Measurements from ENCODE around the gene ARL2.
A peak's percentile ranks its signal among the peaks of the same experiment; 100 is the strongest.
"Not testable (repeated sequence)": the region's sequence is repeated elsewhere in the genome, so short reads cannot be mapped to it uniquely, and the experiment has no call there.

Gene ARL2

GRCh38 chr11:65021509-65021908 is 7.5 kb downstream of the ARL2 start:
- Histone ChIP-seq H2AFZ (ENCODE audit: insufficient read depth, low read length, poor library complexity) (no peak overlapping the region), H4K91ac (ENCODE audit: low read depth, low read length) (no peak overlapping the region), H3K4me1 (ENCODE audit: control insufficient read depth in 1 of 2, insufficient read depth in 2 of 2, low read length in 2 of 2) (no peaks in the 10 kb centered on the region), H2AK5ac (ENCODE audit: low read length) (no peak overlapping the region), H2BK12ac (ENCODE audit: low read length) (no peak overlapping the region), H3K9me3 (ENCODE audit: insufficient read depth, low read depth, low read length) (peaks cover 2% of the 10 kb centered on the region), H2BK5ac (ENCODE audit: low read depth, low read length, poor library complexity) (no peak overlapping the region), H3K4me3 (ENCODE audit: low read depth, low read length) (no peak overlapping the region), H3K9ac (ENCODE audit: low read length) (no peak overlapping the region), H3K79me2 (ENCODE audit: control insufficient read depth, insufficient read depth, low read length, poor library complexity) (no peaks in the 10 kb centered on the region), H3K79me1 (ENCODE audit: low read length) (no peaks in the 10 kb centered on the region), H4K12ac (ENCODE audit: low read depth, low read length) (no peak overlapping the region), H3K27me3 (ENCODE audit: insufficient read depth, low read length) (no peaks in the 10 kb centered on the region), H2BK120ac (ENCODE audit: insufficient read depth, low read length, poor library complexity) (no peak overlapping the region), H3K4ac (ENCODE audit: low read depth, low read length) (no peak overlapping the region), H3K36me3 (ENCODE audit: control insufficient read depth in 1 of 2, insufficient read depth in 2 of 2, low read length in 2 of 2) (peaks cover 20 to 27% of the 10 kb centered on the region in 2 experiments), H3K14ac (ENCODE audit: low read length) (no peak overlapping the region), H4K8ac (ENCODE audit: low read depth, low read length) (no peak overlapping the region), H3K4me2 (ENCODE audit: low read length) (no peak overlapping the region), H3K18ac (ENCODE audit: low read length) (no peak overlapping the region), H3K23ac (ENCODE audit: low read length) (no peak overlapping the region), H3K27ac (ENCODE audit: low read depth, low read length) (no peak overlapping the region)
- no CpG with 5 or more reads among the region's 11 CpGs for WGBS (ENCODE audit: extremely low coverage, insufficient coverage, insufficient read length)
- no peak for DNase-seq

DNA sequence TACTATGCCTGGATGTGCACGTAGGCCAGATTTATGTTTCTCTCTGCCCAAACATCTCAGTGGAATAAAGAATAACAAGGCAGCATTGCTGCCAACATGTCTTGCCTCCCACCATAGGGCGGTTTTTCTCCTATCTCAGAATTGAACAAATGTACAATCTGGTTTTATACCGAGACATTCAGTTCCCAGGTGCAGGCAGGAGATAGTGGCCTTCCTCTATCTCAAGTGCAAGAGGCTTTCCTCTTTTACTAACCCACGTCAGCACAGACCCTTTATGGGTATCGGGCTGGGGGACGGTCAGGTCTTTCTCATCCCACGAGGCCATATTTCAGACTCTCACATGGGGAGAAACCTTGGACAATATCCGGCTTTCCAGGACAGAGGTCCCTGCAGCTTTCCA is 9.5 kb downstream of the ARL2 start:
- not testable (repeated sequence) for H3K79me2 ChIP-seq (ENCODE audit: control insufficient read depth, insufficient read depth, low read length, poor library complexity); H3K79me1 ChIP-seq (ENCODE audit: low read length); H3K4ac ChIP-seq (ENCODE audit: low read depth, low read length); H4K91ac ChIP-seq (ENCODE audit: low read depth, low read length); H3K23ac ChIP-seq (ENCODE audit: low read length); H2BK12ac ChIP-seq (ENCODE audit: low read length); H3K9me3 ChIP-seq (ENCODE audit: insufficient read depth, low read depth, low read length); H2AK5ac ChIP-seq (ENCODE audit: low read length); H4K12ac ChIP-seq (ENCODE audit: low read depth, low read length); H2AFZ ChIP-seq (ENCODE audit: insufficient read depth, low read length, poor library complexity); H3K27me3 ChIP-seq (ENCODE audit: insufficient read depth, low read length); DNase-seq; H3K27ac ChIP-seq (ENCODE audit: low read depth, low read length); H3K4me1 ChIP-seq (ENCODE audit: control insufficient read depth in 1 of 2, insufficient read depth in 2 of 2, low read length in 2 of 2); H2BK120ac ChIP-seq (ENCODE audit: insufficient read depth, low read length, poor library complexity); H4K8ac ChIP-seq (ENCODE audit: low read depth, low read length); H3K4me3 ChIP-seq (ENCODE audit: low read depth, low read length); H3K9ac ChIP-seq (ENCODE audit: low read length); H3K4me2 ChIP-seq (ENCODE audit: low read length); H2BK5ac ChIP-seq (ENCODE audit: low read depth, low read length, poor library complexity); H3K18ac ChIP-seq (ENCODE audit: low read length); H3K14ac ChIP-seq (ENCODE audit: low read length)
- WGBS (ENCODE audit: extremely low coverage, insufficient coverage, insufficient read length) = no CpG with 5 or more reads among the region's 8 CpGs
- peaks cover 13 to 22% of the 10 kb centered on the region in 2 experiments for H3K36me3 ChIP-seq (ENCODE audit: control insufficient read depth in 1 of 2, insufficient read depth in 2 of 2, low read length in 2 of 2)

DNA sequence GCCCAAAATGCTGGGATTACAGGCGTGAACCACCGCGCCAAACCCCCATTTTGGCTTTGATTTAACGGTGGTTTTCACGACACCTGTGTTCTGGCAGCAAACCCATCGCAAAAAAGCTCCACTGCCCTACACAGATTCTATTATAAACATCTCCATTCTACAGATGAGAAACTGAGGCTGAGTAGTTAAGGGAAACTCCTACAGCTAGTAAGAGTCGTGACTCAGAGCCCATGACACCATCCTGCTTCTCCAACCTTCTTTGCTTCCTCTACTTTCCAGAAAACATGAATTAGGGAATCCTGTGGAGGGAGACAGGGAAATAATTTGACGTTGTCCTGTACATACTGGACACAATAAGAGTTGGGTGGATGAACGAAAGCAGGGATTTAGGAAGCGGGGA is 12.8 kb downstream of the ARL2 start:
- no peak overlapping the region for H3K9ac ChIP-seq (ENCODE audit: low read length)
- no peak overlapping the region for H4K12ac ChIP-seq (ENCODE audit: low read depth, low read length)
- peak in 1 of 2 donors; percentile 22 for DNase-seq
- no peak overlapping the region for H3K27ac ChIP-seq (ENCODE audit: low read depth, low read length)
- no peaks in the 10 kb centered on the region for H3K79me2 ChIP-seq (ENCODE audit: control insufficient read depth, insufficient read depth, low read length, poor library complexity)
- peak overlapping the region; percentile 99 for H4K8ac ChIP-seq (ENCODE audit: low read depth, low read length)
- no peak overlapping the region for H3K4ac ChIP-seq (ENCODE audit: low read depth, low read length)
- H3K4me2 ChIP-seq (ENCODE audit: low read length) = peak overlapping the region; percentile 91
- H3K4me1 ChIP-seq (ENCODE audit: control insufficient read depth in 1 of 2, insufficient read depth in 2 of 2, low read length in 2 of 2) = peaks cover 0 to 3% of the 10 kb centered on the region in 2 experiments
- H3K4me3 ChIP-seq (ENCODE audit: low read depth, low read length) = no peak overlapping the region
- H3K14ac ChIP-seq (ENCODE audit: low read length) = peak overlapping the region; percentile 3
- H2BK120ac ChIP-seq (ENCODE audit: insufficient read depth, low read length, poor library complexity) = peak overlapping the region; percentile 39
- H3K23ac ChIP-seq (ENCODE audit: low read length) = no peak overlapping the region
- peak overlapping the region; percentile 8 for H4K91ac ChIP-seq (ENCODE audit: low read depth, low read length)
- peaks cover 2% of the 10 kb centered on the region for H3K9me3 ChIP-seq (ENCODE audit: insufficient read depth, low read depth, low read length)
- no peaks in the 10 kb centered on the region for H3K27me3 ChIP-seq (ENCODE audit: insufficient read depth, low read length)
- H3K18ac ChIP-seq (ENCODE audit: low read length) = no peak overlapping the region
- peak overlapping the region; percentile 99 for H2AFZ ChIP-seq (ENCODE audit: insufficient read depth, low read length, poor library complexity)
- H2BK12ac ChIP-seq (ENCODE audit: low read length) = no peak overlapping the region
- no CpG with 5 or more reads among the region's 10 CpGs for WGBS (ENCODE audit: extremely low coverage, insufficient coverage, insufficient read length)
- H3K36me3 ChIP-seq (ENCODE audit: control insufficient read depth in 1 of 2, insufficient read depth in 2 of 2, low read length in 2 of 2) = peaks cover 2 to 4% of the 10 kb centered on the region in 2 experiments
- H2BK5ac ChIP-seq (ENCODE audit: low read depth, low read length, poor library complexity) = no peak overlapping the region
- no peak overlapping the region for H2AK5ac ChIP-seq (ENCODE audit: low read length)
- H3K79me1 ChIP-seq (ENCODE audit: low read length) = peaks cover 3% of the 10 kb centered on the region

DNA sequence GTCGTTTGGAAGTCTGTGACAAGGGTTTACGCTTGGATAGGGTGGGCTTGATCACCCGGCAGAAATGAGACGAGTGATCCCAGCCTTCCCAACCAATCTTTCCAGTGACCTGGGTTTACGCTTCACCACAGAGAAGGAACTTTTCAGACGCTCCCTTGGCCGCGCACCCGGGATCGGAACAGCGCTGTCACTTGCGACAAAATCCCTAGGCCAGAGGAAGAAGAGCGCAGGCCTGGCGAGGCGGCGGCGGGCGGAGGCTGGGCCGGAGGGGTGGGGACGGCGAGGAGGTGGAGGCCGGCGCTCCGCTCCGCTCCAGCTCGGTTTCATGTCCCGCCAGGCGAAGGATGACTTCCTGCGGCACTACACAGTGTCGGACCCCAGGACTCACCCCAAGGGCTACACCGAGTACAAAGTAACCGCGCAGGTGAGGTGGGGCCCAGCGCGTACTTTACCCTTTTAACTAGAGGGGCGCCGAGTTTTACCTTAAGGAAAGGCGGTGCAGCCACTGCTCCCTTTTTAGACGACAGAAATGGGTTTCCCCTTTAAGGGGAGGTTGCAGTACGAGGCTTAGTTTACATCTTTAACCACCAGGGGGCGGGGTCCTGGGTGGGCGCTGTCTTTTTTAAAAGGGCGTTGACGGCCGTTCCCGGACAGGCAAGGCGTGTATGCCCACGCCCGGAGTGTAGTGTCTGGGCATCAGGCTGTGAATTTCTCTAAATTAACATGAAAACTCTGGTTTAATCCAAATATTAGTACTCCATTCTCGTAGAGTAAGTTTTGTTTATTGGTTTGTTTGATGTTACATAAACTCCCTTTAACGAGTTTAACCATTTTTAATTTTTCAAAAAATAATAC is 13.5 kb downstream of the ARL2 start, which contains the start of gene SNX15:
SNX15 (plus strand) TSS at position 227 of the 855 bp plus-strand sequence; CDS start at position 326, 99 bp downstream.
- peak within 1 kb of the TSS; percentile 99 for H2AFZ ChIP-seq (ENCODE audit: insufficient read depth, low read length, poor library complexity)
- H3K79me2 ChIP-seq (ENCODE audit: control insufficient read depth, insufficient read depth, low read length, poor library complexity) = no peaks in the 10 kb centered on the region
- no peak within 1 kb of the TSS for H3K4ac ChIP-seq (ENCODE audit: low read depth, low read length)
- peak within 1 kb of the TSS; percentile 97 for H4K12ac ChIP-seq (ENCODE audit: low read depth, low read length)
- H3K18ac ChIP-seq (ENCODE audit: low read length) = peak within 1 kb of the TSS; percentile 88
- H3K27ac ChIP-seq (ENCODE audit: low read depth, low read length) = peak within 1 kb of the TSS; percentile 84
- peaks cover 4% of the 10 kb centered on the region in 2 experiments for H3K36me3 ChIP-seq (ENCODE audit: control insufficient read depth in 1 of 2, insufficient read depth in 2 of 2, low read length in 2 of 2)
- peak; percentile 90 to 98 for DNase-seq
- H2BK5ac ChIP-seq (ENCODE audit: low read depth, low read length, poor library complexity) = peak within 1 kb of the TSS; percentile 95
- H3K14ac ChIP-seq (ENCODE audit: low read length) = peak within 1 kb of the TSS; percentile 92
- no peak within 1 kb of the TSS for H3K23ac ChIP-seq (ENCODE audit: low read length)
- H4K8ac ChIP-seq (ENCODE audit: low read depth, low read length) = peak within 1 kb of the TSS; percentile 99
- H3K4me3 ChIP-seq (ENCODE audit: low read depth, low read length) = peak within 1 kb of the TSS; percentile 80
- H3K79me1 ChIP-seq (ENCODE audit: low read length) = peaks cover 3% of the 10 kb centered on the region
- H4K91ac ChIP-seq (ENCODE audit: low read depth, low read length) = peak within 1 kb of the TSS; percentile 75
- H3K27me3 ChIP-seq (ENCODE audit: insufficient read depth, low read length) = no peaks in the 10 kb centered on the region
- H3K4me1 ChIP-seq (ENCODE audit: control insufficient read depth in 1 of 2, insufficient read depth in 2 of 2, low read length in 2 of 2) = peaks cover 0 to 3% of the 10 kb centered on the region in 2 experiments
- peak within 1 kb of the TSS; percentile 91 for H3K4me2 ChIP-seq (ENCODE audit: low read length)
- peak within 1 kb of the TSS; percentile 91 for H2BK120ac ChIP-seq (ENCODE audit: insufficient read depth, low read length, poor library complexity)
- WGBS (ENCODE audit: extremely low coverage, insufficient coverage, insufficient read length) = no CpG with 5 or more reads among the region's 51 CpGs
- H3K9me3 ChIP-seq (ENCODE audit: insufficient read depth, low read depth, low read length) = peaks cover 2% of the 10 kb centered on the region
- H3K9ac ChIP-seq (ENCODE audit: low read length) = peak within 1 kb of the TSS; percentile 91
- no peak within 1 kb of the TSS for H2BK12ac ChIP-seq (ENCODE audit: low read length)
- no peak within 1 kb of the TSS for H2AK5ac ChIP-seq (ENCODE audit: low read length)
